Brain microvascular endothelial cell (primary cell): Measurements from ENCODE around the gene NPAS4.

ENCODE experiments used
- DNase-seq: peaks from one replicate; pipeline ENCODE4 v3.0.0-alpha.2; 2020
- H3K27ac ChIP-seq: fragments of 250-450 bp; sonication (Bioruptor Pico); 2 replicates; pipeline ENCODE4 v1.5.1; 2020; ENCODE audit warnings: mild to moderate bottlenecking, moderate library complexity
- H3K27me3 ChIP-seq: fragments of 250-450 bp; sonication (Bioruptor Pico); replicated peaks from 2 replicates; pipeline ENCODE4 v1.5.1; 2020; ENCODE audit warnings: mild to moderate bottlenecking
- H3K36me3 ChIP-seq: fragments of 250-450 bp; sonication (Bioruptor Pico); replicated peaks from 2 replicates; pipeline ENCODE4 v1.5.1; 2020; ENCODE audit warnings: mild to moderate bottlenecking
- H3K4me3 ChIP-seq: 2 replicates; pipeline ENCODE4 v1.5.1; 2011; ENCODE audit warnings: low read depth, mild to moderate bottlenecking, control low read depth, low read length, moderate library complexity
- CTCF ChIP-seq: IDR thresholded peaks from 2 replicates; pipeline ENCODE4 v1.5.1; 2011; ENCODE audit warnings: low read depth, mild to moderate bottlenecking, moderate library complexity, low read length, control low read depth, inconsistent platforms; ENCODE audit errors: missing control alignments
- in situ Hi-C: cut with HindIII; loops from 2 replicates; pipeline ENCODE4 v1.10.0; 2017; ENCODE audit warnings: low sequenced_read_pairs, low pct_ligation_motif_present

The NPAS4 gene

GRCh38 chr11:66386171-66387069 is 34.4 kb upstream of the NPAS4 start:
- H3K36me3 ChIP-seq: no peaks in the 10 kb centered on the region
- no peak overlapping the region for H3K27ac ChIP-seq
- in situ Hi-C loops: no loop called here
- DNase-seq: peak; percentile 89
- no peaks in the 10 kb centered on the region for H3K27me3 ChIP-seq
- peak; percentile 98 for TF ChIP-seq CTCF
- peak overlapping the region; percentile 22 for H3K4me3 ChIP-seq

- H3K4me3 ChIP-seq: no peak overlapping the region
- in situ Hi-C loops: no loop called here
- peak; percentile 49 for DNase-seq
Observed at GRCh38 chr11:66388780-66389386, 32.0 kb upstream of the NPAS4 start.

GRCh38 chr11:66391322-66391721 is 29.5 kb upstream of the NPAS4 start:
- Histone ChIP-seq H3K27ac (no peak overlapping the region), H3K27me3 (peaks cover 4% of the 10 kb centered on the region), H3K4me3 (no peak overlapping the region), H3K36me3 (no peaks in the 10 kb centered on the region)
- no peak for TF ChIP-seq CTCF
- no peak for DNase-seq
- in situ Hi-C loops: no loop called here

More at GRCh38 chr11:66388780-66389386, 32.0 kb upstream of the NPAS4 start:
- Histone ChIP-seq H3K27me3 (no peaks in the 10 kb centered on the region), H3K27ac (no peak overlapping the region), H3K36me3 (no peaks in the 10 kb centered on the region)
- peak; percentile 95 for TF ChIP-seq CTCF

- Histone ChIP-seq H3K27me3 (peaks cover 4% of the 10 kb centered on the region), H3K36me3 (no peaks in the 10 kb centered on the region), H3K27ac (no peak overlapping the region), H3K4me3 (no peak overlapping the region)
- no peak for TF ChIP-seq CTCF
- in situ Hi-C loops: no loop called here
- no peak for DNase-seq
Observed at GRCh38 chr11:66393954-66394353, 26.9 kb upstream of the NPAS4 start.

GRCh38 chr11:66407651-66408050 is 13.2 kb upstream of the NPAS4 start:
- no peak overlapping the region for H3K4me3 ChIP-seq
- H3K36me3 ChIP-seq: no peaks in the 10 kb centered on the region
- no peak for DNase-seq
- no peak for TF ChIP-seq CTCF
- in situ Hi-C loops: no loop called here
- no peak overlapping the region for H3K27ac ChIP-seq
- H3K27me3 ChIP-seq: peaks cover 9% of the 10 kb centered on the region
